Measurements from ENCODE around the gene SH3BP2.

SH3BP2 gene

GRCh38 chr4:2887343-2887742 is 94.5 kb downstream of the SH3BP2 start:
- no peak for DNase-seq

DNA sequence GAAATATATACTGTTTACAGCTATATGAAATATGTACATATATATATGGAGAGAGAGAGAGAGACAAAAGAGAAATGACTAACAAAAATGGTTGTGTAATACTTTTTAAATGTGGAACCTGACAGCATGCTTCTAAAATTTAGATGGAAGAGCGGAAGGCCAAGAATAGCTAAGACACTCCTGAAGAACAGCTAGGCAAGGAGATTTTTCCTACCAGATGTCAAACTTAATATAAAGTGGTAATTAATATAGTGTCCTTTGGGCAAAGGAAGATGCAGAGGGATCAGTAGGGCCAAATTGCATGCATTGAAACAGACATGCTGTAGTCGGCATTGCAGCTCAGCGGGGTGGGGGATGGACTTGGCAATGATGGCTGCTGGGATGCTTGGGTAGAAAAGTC is 96.0 kb downstream of the SH3BP2 start:
- DNase-seq = no peak

Data from activated T-cell treated with anti-CD3 and anti-CD28 coated beads for 4 hours (primary cell).